ENCODE measurements around the gene ARL6IP5.

The ARL6IP5 gene

GRCh38 chr3:69058947-69059224 is 25.9 kb upstream of the ARL6IP5 start:
- H3K4me3 ChIP-seq (ENCODE audit: low read depth, low read length): no peak overlapping the region
- no peak for DNase-seq (ENCODE audit: low read depth)
- no peak for TF ChIP-seq CTCF (IDR thresholded peaks at IDR 0.05; ENCODE audit: insufficient read depth, low read depth, low read length, missing control alignments)

GRCh38 chr3:69059688-69060087 is 25.0 kb upstream of the ARL6IP5 start:
- H3K4me3 ChIP-seq (ENCODE audit: low read depth, low read length): no peak overlapping the region
- TF ChIP-seq CTCF (IDR thresholded peaks at IDR 0.05; ENCODE audit: insufficient read depth, low read depth, low read length, missing control alignments): no peak
- no peak for DNase-seq (ENCODE audit: low read depth)

- no peak overlapping the region for H3K4me3 ChIP-seq (ENCODE audit: low read depth, low read length)
- TF ChIP-seq CTCF (IDR thresholded peaks at IDR 0.05; ENCODE audit: insufficient read depth, low read depth, low read length, missing control alignments): no peak
- no peak for DNase-seq (ENCODE audit: low read depth)
Observed at GRCh38 chr3:69063636-69064035, 21.1 kb upstream of the ARL6IP5 start.

- H3K4me3 ChIP-seq (ENCODE audit: low read depth, low read length): no peak overlapping the region
- DNase-seq (ENCODE audit: low read depth): no peak
- TF ChIP-seq CTCF (IDR thresholded peaks at IDR 0.05; ENCODE audit: insufficient read depth, low read depth, low read length, missing control alignments): no peak
Observed at GRCh38 chr3:69065318-69065964, 19.3 kb upstream of the ARL6IP5 start.

- DNase-seq (ENCODE audit: low read depth): no peak
- no peak overlapping the region for H3K4me3 ChIP-seq (ENCODE audit: low read depth, low read length)
- no peak for TF ChIP-seq CTCF (IDR thresholded peaks at IDR 0.05; ENCODE audit: insufficient read depth, low read depth, low read length, missing control alignments)
Observed at GRCh38 chr3:69066121-69066520, 18.6 kb upstream of the ARL6IP5 start.

- TF ChIP-seq CTCF (IDR thresholded peaks at IDR 0.05; ENCODE audit: insufficient read depth, low read depth, low read length, missing control alignments): no peak
- no peak overlapping the region for H3K4me3 ChIP-seq (ENCODE audit: low read depth, low read length)
- no peak for DNase-seq (ENCODE audit: low read depth)
Observed at GRCh38 chr3:69072928-69073327, 11.8 kb upstream of the ARL6IP5 start.
